CD4-positive, alpha-beta T cell (primary cell): ENCODE results near the gene ATP5MG. TPM values are rescaled to one million over a fixed set of nuclear protein-coding genes. Genes with fewer than 3 reads are reported as not detected.

ENCODE experiments used
- ATAC-seq: fragments of 200-7000 bp; cut with Tn5 transposase; one replicate; pipeline ENCODE4 v1.10.0; 2022; ENCODE audit warnings: mild to moderate bottlenecking; ENCODE audit not compliant: poor library complexity
- CTCF ChIA-PET: fragments of 350-600 bp; sonication (Branson Sonifier 250); formaldehyde crosslinking; loops from one replicate; lab custom pipeline; 2021; ENCODE audit warnings: antibody characterized with exemption, inconsistent platforms; lab: Charles Lee
- POLR2A ChIA-PET: fragments of 350-600 bp; sonication (Branson Sonifier 250); formaldehyde crosslinking; loops from one replicate; lab custom pipeline; 2021; ENCODE audit warnings: antibody characterized with exemption, inconsistent platforms; lab: Charles Lee
- DNase-seq, 14 experiments: peaks; one replicate each; pipeline ENCODE4 v3.0.0-alpha.2; 2013 to 2020; ENCODE audit warnings: mixed read lengths in 2 of 14
- H3K27ac ChIP-seq, 2 donors: one replicate each; pipeline versions ENCODE4 v1.5.1 to v1.7.0; 2013; ENCODE audit warnings: low read length in 2 of 2, low read depth in 1 of 2, mild to moderate bottlenecking in 1 of 2
- H3K27me3 ChIP-seq, 2 experiments: 1 replicate in 1 of 2; 2 replicates in 1 of 2; pipeline versions ENCODE4 v1.6.1 to v1.7.0; 2013; ENCODE audit warnings: low read length in 2 of 2, control low read depth in 1 of 2, mild to moderate bottlenecking in 1 of 2, moderate library complexity in 1 of 2; ENCODE audit not compliant: insufficient read depth in 2 of 2, control insufficient read depth in 1 of 2
- H3K36me3 ChIP-seq: one replicate; pipeline ENCODE4 v1.6.1; 2013; ENCODE audit warnings: low read length, control low read depth; ENCODE audit not compliant: insufficient read depth
- H3K4me1 ChIP-seq: one replicate; pipeline ENCODE4 v1.6.1; 2013; ENCODE audit warnings: low read length, control low read depth; ENCODE audit not compliant: insufficient read depth
- H3K4me3 ChIP-seq: one replicate; pipeline ENCODE4 v1.5.1; 2013; ENCODE audit warnings: mild to moderate bottlenecking, low read length, moderate library complexity
- H3K9me3 ChIP-seq, 2 experiments: 1 replicate in 1 of 2; 2 replicates in 1 of 2; pipeline versions ENCODE4 v1.6.1 to v1.7.0; 2013; ENCODE audit warnings: low read length in 2 of 2, mild to moderate bottlenecking in 2 of 2, control low read depth in 1 of 2, moderate library complexity in 1 of 2; ENCODE audit not compliant: control insufficient read depth in 1 of 2, insufficient read depth in 1 of 2
- H3K27ac Mint-ChIP-seq: one replicate; pipeline ENCODE4 v1.8.0; 2020; ENCODE audit warnings: mixed read lengths
- H3K27me3 Mint-ChIP-seq: one replicate; pipeline ENCODE4 v1.8.0; 2021; ENCODE audit warnings: mixed read lengths
- H3K36me3 Mint-ChIP-seq: one replicate; pipeline ENCODE4 v1.8.0; 2021; ENCODE audit warnings: low read depth, mixed read lengths
- H3K4me1 Mint-ChIP-seq: one replicate; pipeline ENCODE4 v1.8.0; 2021; ENCODE audit warnings: low read depth, mixed read lengths
- H3K4me3 Mint-ChIP-seq: one replicate; pipeline ENCODE4 v1.8.0; 2020; ENCODE audit warnings: mild to moderate bottlenecking, mixed read lengths
- H3K9me3 Mint-ChIP-seq: one replicate; pipeline ENCODE4 v1.8.0; 2020; ENCODE audit warnings: mixed read lengths
- CTCF ChIP-seq: fragments of 200-600 bp; IDR thresholded peaks from one replicate; pipeline ENCODE4 v1.8.0; 2022; ENCODE audit warnings: antibody characterized with exemption, mild to moderate bottlenecking
- intact Hi-C, 2 experiments: fragments of 100-400 bp; cut with DNase I in 1 of 2; cut with micrococcal nuclease in 1 of 2; formaldehyde crosslinking; loops; one replicate each; pipeline versions ENCODE4 v1.15.1 to v1.9.0; 2023 to 2025; cut with DNase I, micrococcal nuclease
- total RNA-seq, 174 experiments: library from RNA in 2 of 174; stranded (reverse) in 2 of 174; gene quantifications; one replicate each; pipeline ENCODE4 v1.2.3 and lab custom pipeline; 2021 to 2026

ATP5MG gene
- total RNA-seq, 2 experiments from 2014 or later = 147 to 153 TPM

- Mint-ChIP-seq H3K4me1 (peaks cover 41% of the 10 kb centered on the region), H3K4me3 (peak overlapping the region; percentile 39), H3K9me3 (no peaks in the 10 kb centered on the region), H3K27ac (peak overlapping the region; percentile 96), H3K36me3 (peaks cover 62% of the 10 kb centered on the region), H3K27me3 (no peaks in the 10 kb centered on the region)
- peak in 3 of 14 experiments; percentile 29 to 61 (median 42) for DNase-seq
- intact Hi-C loops = loop anchor here in 1 of 2 experiments (5.0 kb wide), 1 partner anchor 91 kb away; no protein-coding TSS in a partner anchor
- TF ChIP-seq CTCF = no peak
- peaks cover 61% of the 10 kb centered on the region for H3K36me3 ChIP-seq
- no peaks in the 10 kb centered on the region for H3K9me3 ChIP-seq
- peak overlapping the region in 1 of 2 donors; percentile 33 for H3K27ac ChIP-seq
- ChIA-PET POLR2A (interaction anchor here (0.7 kb wide), 1 partner anchor 449 kb away, joined by 3 read pairs; no protein-coding TSS in a partner anchor), CTCF (interaction anchor here (0.6 to 1.1 kb wide), 3 partner anchors 38 to 601 kb away, joined by 3 read pairs; no protein-coding TSS in a partner anchor)
- H3K4me3 ChIP-seq = no peak overlapping the region
- H3K27me3 ChIP-seq = no peaks in the 10 kb centered on the region
- no peak for ATAC-seq
- H3K4me1 ChIP-seq = peaks cover 32% of the 10 kb centered on the region
Observed at GRCh38 chr11:118396097-118396501, 5.3 kb upstream of the ATP5MG start.

GRCh38 chr11:118397448-118397847 lies 4.0 kb upstream of the ATP5MG start:
- no peak for TF ChIP-seq CTCF
- POLR2A ChIA-PET = interaction anchor here (1.4 to 4.4 kb wide), 5 partner anchors 12 to 172 kb away, joined by 3 to 75 read pairs (median 6); partner anchors contain the start of gene KMT2A
- peaks cover 48% of the 10 kb centered on the region for H3K36me3 ChIP-seq
- Mint-ChIP-seq H3K36me3 (peaks cover 66% of the 10 kb centered on the region), H3K9me3 (no peaks in the 10 kb centered on the region), H3K27me3 (no peaks in the 10 kb centered on the region), H3K4me1 (peaks cover 53% of the 10 kb centered on the region), H3K4me3 (no peak overlapping the region), H3K27ac (peak overlapping the region; percentile 96)
- intact Hi-C loops = loop anchor here in 1 of 2 experiments (5.0 kb wide), 1 partner anchor 90 kb away; no protein-coding TSS in a partner anchor
- CTCF ChIA-PET = interaction anchor here (0.9 to 6.5 kb wide), 3 partner anchors 26 to 92 kb away, joined by 3 to 30 read pairs (median 7); no protein-coding TSS in a partner anchor
- no peak overlapping the region for H3K4me3 ChIP-seq
- no peaks in the 10 kb centered on the region for H3K9me3 ChIP-seq
- DNase-seq (no peak), ATAC-seq (no peak)
- no peaks in the 10 kb centered on the region for H3K27me3 ChIP-seq
- peak overlapping the region; percentile 90 to 93 for H3K27ac ChIP-seq
- H3K4me1 ChIP-seq = peaks cover 36% of the 10 kb centered on the region

- CTCF ChIA-PET = interaction anchor here (0.8 to 6.5 kb wide), 4 partner anchors 13 to 90 kb away, joined by 3 to 30 read pairs (median 5); partner anchors contain the start of gene KMT2A
- Mint-ChIP-seq H3K27ac (peak overlapping the region; percentile 96), H3K9me3 (no peaks in the 10 kb centered on the region), H3K27me3 (no peaks in the 10 kb centered on the region), H3K36me3 (peaks cover 55% of the 10 kb centered on the region), H3K4me3 (peak overlapping the region; percentile 93), H3K4me1 (peaks cover 61% of the 10 kb centered on the region)
- intact Hi-C loops = loop anchor here (1.0 to 5.0 kb wide), 2 partner anchors 39 to 88 kb away; no protein-coding TSS in a partner anchor
- Histone ChIP-seq H3K4me1 (peaks cover 49% of the 10 kb centered on the region), H3K27ac (peak overlapping the region; percentile 90 to 93), H3K36me3 (peaks cover 35% of the 10 kb centered on the region), H3K9me3 (no peaks in the 10 kb centered on the region), H3K27me3 (no peaks in the 10 kb centered on the region), H3K4me3 (no peak overlapping the region)
- ATAC-seq = peak; percentile 84
- POLR2A ChIA-PET = interaction anchor here (0.9 to 4.4 kb wide), 13 partner anchors 10 to 669 kb away, joined by 3 to 75 read pairs (median 4); partner anchors contain the start of genes JAML, KMT2A, MPZL3 and VPS11
- DNase-seq = peak; percentile 16 to 93 (median 44)
- no peak for TF ChIP-seq CTCF
Observed at GRCh38 chr11:118398791-118399559, 2.4 kb upstream of the ATP5MG start.
